ENCODE data around the gene SUGP2.
A peak's percentile ranks its signal among the peaks of the same experiment; 100 is the strongest.

SUGP2 gene

DNA sequence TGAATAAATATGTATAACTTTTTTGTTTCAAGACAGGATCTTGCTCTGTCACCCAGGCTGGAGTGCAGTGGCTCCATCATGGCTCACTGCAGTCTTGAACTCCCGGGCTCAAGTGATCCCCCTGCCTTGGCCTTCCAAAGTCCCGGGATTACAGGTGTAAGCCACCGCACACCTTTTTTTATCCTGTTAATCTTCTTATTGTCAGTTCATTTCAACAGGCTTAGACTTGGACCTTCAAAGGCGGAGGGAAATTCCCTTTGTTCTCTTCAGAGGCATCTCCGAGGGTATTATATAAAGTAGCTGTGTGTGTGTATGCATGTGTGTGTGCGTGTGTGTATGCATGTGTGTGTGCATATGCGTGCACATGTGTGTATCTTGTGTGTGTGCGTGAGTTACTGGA lies 35.0 kb downstream of the SUGP2 start:
- DNase-seq (ENCODE audit: extremely low read depth, insufficient read length), result no peak

DNA sequence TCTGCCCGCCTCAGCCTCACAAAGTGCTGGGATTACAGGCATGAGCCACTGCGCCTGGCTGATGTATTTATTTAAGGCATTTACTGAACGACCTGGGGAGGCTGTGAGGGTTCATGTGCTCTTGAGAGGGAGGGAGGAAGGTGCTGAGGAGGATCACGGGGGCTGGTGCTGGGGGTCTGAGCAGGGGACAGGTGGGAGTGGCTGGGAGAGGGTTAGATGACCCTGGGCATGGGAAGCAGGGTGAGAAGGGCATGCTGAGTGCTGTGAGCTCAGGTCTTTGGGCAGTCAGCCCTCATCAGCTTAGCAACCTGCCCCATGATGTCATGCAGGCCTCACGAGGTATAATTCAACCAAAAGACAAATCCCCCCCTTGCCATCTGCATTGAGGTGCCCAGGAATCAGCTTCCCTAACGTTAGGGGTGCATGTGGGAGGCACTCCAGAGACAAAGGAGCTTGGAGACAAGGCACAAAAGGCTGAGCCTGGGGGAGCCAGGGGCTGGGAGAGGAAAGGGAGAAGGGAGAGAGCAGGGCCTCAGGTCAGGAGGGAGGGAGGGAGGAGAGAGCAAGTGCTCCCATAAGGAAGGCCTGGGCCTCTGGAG lies 36.4 kb downstream of the SUGP2 start:
- no peak for DNase-seq (ENCODE audit: extremely low read depth, insufficient read length)
- Histone ChIP-seq H3K36me3 (ENCODE audit: control insufficient read depth, insufficient read depth, low read length) (peaks cover 47% of the 10 kb centered on the region), H3K27me3 (replicated peaks; ENCODE audit: control insufficient read depth, insufficient read depth, low read length) (no peaks in the 10 kb centered on the region), H3K4me3 (replicated peaks; ENCODE audit: low read depth, low read length) (no peak overlapping the region)
- TF ChIP-seq, protein P1, sequence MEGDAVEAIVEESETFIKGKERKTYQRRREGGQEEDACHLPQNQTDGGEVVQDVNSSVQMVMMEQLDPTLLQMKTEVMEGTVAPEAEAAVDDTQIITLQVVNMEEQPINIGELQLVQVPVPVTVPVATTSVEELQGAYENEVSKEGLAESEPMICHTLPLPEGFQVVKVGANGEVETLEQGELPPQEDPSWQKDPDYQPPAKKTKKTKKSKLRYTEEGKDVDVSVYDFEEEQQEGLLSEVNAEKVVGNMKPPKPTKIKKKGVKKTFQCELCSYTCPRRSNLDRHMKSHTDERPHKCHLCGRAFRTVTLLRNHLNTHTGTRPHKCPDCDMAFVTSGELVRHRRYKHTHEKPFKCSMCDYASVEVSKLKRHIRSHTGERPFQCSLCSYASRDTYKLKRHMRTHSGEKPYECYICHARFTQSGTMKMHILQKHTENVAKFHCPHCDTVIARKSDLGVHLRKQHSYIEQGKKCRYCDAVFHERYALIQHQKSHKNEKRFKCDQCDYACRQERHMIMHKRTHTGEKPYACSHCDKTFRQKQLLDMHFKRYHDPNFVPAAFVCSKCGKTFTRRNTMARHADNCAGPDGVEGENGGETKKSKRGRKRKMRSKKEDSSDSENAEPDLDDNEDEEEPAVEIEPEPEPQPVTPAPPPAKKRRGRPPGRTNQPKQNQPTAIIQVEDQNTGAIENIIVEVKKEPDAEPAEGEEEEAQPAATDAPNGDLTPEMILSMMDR (IDR thresholded peaks at IDR 0.05; ENCODE audit: insufficient read depth, low read length, poor library complexity, severe bottlenecking), result no peak

More for the DNA sequence above, 35.0 kb downstream of the SUGP2 start:
- no peaks in the 10 kb centered on the region for H3K27me3 ChIP-seq (replicated peaks; ENCODE audit: control insufficient read depth, insufficient read depth, low read length)
- H3K36me3 ChIP-seq (ENCODE audit: control insufficient read depth, insufficient read depth, low read length), result peaks cover 45% of the 10 kb centered on the region
- TF ChIP-seq, protein P1 (IDR thresholded peaks at IDR 0.05; ENCODE audit: insufficient read depth, low read length, poor library complexity, severe bottlenecking), result no peak
- H3K4me3 ChIP-seq (replicated peaks; ENCODE audit: low read depth, low read length), result no peak overlapping the region

DNA sequence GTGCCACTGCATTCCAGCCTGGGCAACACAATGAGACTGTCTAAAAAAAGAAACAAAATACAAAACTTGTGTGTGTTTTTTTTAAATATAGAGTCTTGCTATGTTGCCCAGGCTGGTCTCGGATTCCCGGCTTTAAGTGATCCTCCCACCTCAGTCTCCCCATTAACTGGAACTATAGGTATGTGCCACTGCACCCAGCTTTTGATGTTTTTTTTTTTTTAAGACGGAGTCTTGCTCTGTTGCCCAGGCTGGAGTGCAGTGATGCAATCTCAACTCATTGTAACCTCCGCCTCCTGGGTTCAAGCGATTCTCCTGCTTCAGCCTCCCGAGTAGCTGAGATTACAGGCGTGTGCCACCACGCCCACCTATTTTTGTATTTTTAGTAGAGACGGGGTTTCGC lies 37.0 kb downstream of the SUGP2 start:
- no peak overlapping the region for H3K4me3 ChIP-seq (replicated peaks; ENCODE audit: low read depth, low read length)
- peaks cover 48% of the 10 kb centered on the region for H3K36me3 ChIP-seq (ENCODE audit: control insufficient read depth, insufficient read depth, low read length)
- TF ChIP-seq, protein P1 (IDR thresholded peaks at IDR 0.05; ENCODE audit: insufficient read depth, low read length, poor library complexity, severe bottlenecking), result no peak
- no peaks in the 10 kb centered on the region for H3K27me3 ChIP-seq (replicated peaks; ENCODE audit: control insufficient read depth, insufficient read depth, low read length)
- no peak for DNase-seq (ENCODE audit: extremely low read depth, insufficient read length)

DNA sequence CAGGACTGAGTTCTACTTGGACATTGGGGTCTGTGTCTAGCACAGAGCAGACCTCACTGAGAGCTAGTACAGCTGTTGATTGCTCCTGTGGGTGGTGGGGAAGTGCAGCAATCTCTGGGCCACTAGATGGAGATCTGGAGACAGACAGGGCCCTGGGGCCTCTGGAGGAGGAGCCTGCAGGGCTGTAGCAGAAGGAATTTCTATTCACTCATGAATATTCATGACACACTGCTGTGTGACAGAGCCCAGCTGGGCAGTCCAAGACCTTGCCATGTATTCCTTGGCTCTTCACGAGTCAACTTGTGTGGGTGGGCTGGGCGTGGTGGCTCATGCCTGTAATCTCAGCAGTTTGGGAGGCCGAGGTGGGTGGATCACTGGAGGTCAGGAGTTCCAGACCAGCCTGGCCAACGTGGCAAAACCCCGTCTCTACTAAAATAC lies 37.5 kb downstream of the SUGP2 start:
- Histone ChIP-seq H3K4me3 (replicated peaks; ENCODE audit: low read depth, low read length) (no peak overlapping the region), H3K27me3 (replicated peaks; ENCODE audit: control insufficient read depth, insufficient read depth, low read length) (no peaks in the 10 kb centered on the region), H3K36me3 (ENCODE audit: control insufficient read depth, insufficient read depth, low read length) (peaks cover 50% of the 10 kb centered on the region)
- TF ChIP-seq, protein P1 (IDR thresholded peaks at IDR 0.05; ENCODE audit: insufficient read depth, low read length, poor library complexity, severe bottlenecking), result peak; percentile 57
- DNase-seq (ENCODE audit: extremely low read depth, insufficient read length), result no peak

DNA sequence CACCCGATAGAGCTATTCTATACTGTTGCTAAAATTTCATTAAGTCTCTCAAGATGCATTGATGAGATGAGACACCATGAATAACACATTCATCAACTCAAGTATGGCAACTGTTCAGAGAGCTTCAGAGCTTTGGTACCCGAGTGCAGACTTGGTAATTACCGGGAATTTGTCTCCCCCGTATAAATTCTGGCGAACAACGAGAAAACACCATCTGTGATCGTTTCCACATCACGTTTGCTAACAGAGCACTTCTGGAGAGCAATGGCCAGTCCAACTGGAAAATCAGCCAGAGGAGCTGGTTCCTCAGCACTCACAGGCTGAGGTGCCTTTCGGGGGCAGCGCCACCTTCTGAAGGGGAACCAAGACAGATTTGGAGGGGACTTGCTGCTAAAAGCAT lies 40.2 kb downstream of the SUGP2 start:
- Histone ChIP-seq H3K36me3 (ENCODE audit: control insufficient read depth, insufficient read depth, low read length) (peaks cover 34% of the 10 kb centered on the region), H3K27me3 (replicated peaks; ENCODE audit: control insufficient read depth, insufficient read depth, low read length) (no peaks in the 10 kb centered on the region), H3K4me3 (replicated peaks; ENCODE audit: low read depth, low read length) (no peak overlapping the region)
- no peak for DNase-seq (ENCODE audit: extremely low read depth, insufficient read length)
- TF ChIP-seq, protein P1 (IDR thresholded peaks at IDR 0.05; ENCODE audit: insufficient read depth, low read length, poor library complexity, severe bottlenecking), result no peak

DNA sequence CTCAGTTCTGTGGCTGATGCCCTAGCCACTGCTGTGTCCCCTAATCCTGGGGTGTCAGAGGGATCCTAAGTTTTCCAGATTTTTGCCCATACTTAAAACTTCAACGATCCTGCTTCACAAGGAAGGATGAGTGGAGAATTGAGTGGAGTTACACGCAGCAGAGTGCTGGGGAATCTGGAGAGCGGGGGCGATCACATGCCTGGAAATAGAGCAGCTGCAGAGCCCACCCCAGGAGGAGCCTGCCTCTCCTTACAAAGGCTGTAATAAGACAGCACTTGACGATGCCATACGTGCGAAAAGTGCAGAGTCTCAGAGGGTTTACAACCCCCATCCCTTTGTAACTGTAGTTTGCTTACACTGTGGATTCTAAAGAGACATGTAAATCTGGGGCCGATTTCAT lies 40.6 kb downstream of the SUGP2 start:
- TF ChIP-seq, protein P1 (IDR thresholded peaks at IDR 0.05; ENCODE audit: insufficient read depth, low read length, poor library complexity, severe bottlenecking), result no peak
- H3K27me3 ChIP-seq (replicated peaks; ENCODE audit: control insufficient read depth, insufficient read depth, low read length), result no peaks in the 10 kb centered on the region
- no peak overlapping the region for H3K4me3 ChIP-seq (replicated peaks; ENCODE audit: low read depth, low read length)
- peaks cover 34% of the 10 kb centered on the region for H3K36me3 ChIP-seq (ENCODE audit: control insufficient read depth, insufficient read depth, low read length)
- no peak for DNase-seq (ENCODE audit: extremely low read depth, insufficient read length)

All from GM06990 (cell line).